IMR-90 (cell line): Measurements from ENCODE around the gene PNMA6E. TPM values are rescaled to one million over a fixed set of nuclear protein-coding genes. Genes with fewer than 3 reads are reported as not detected.

Experiments
- ATAC-seq: fragments of 200-7000 bp; cut with Tn5 transposase; 2 replicates; pipeline ENCODE4 v1.9.1; 2020; ENCODE audit warnings: low read depth, mild to moderate bottlenecking, moderate library complexity
- BruUV-seq: library from RNA; stranded (reverse); fragments of 400-500 nt; replicated peaks from 2 replicates; lab custom pipeline; 2021; lab: Mats Ljungman, UMichigan
- CTCF ChIA-PET: fragments of 300-600 bp; formaldehyde crosslinking; extraction: SDS; loops from one replicate; lab custom pipeline; 2021; ENCODE audit warnings: antibody characterized with exemption; lab: Yijun Ruan, JAX
- POLR2A ChIA-PET: fragments of 300-600 bp; sonication (Branson Sonifier 250); formaldehyde crosslinking; loops from one replicate; lab custom pipeline; 2022; ENCODE audit warnings: antibody characterized with exemption; ENCODE audit not compliant: unreplicated experiment; lab: Charles Lee
- DNase-seq: peaks from one replicate; pipeline ENCODE4 v3.0.0; 2013
- H2AFZ ChIP-seq: replicated peaks from 2 replicates; pipeline ENCODE3; 2013; ENCODE audit warnings: low read length, mild to moderate bottlenecking; ENCODE audit not compliant: poor library complexity
- H2AK5ac ChIP-seq: 2 replicates; pipeline ENCODE4 v1.6.1; 2013; ENCODE audit warnings: low read depth, low read length, inconsistent platforms
- H2AK9ac ChIP-seq: replicated peaks from 2 replicates; pipeline ENCODE3; 2013; ENCODE audit warnings: mild to moderate bottlenecking, low read depth, low read length, moderate library complexity; ENCODE audit not compliant: poor library complexity
- H2BK120ac ChIP-seq: 2 replicates; pipeline ENCODE4 v1.6.1; 2013; ENCODE audit warnings: low read depth, low read length, inconsistent platforms
- H2BK15ac ChIP-seq: 3 replicates; pipeline ENCODE4 v1.6.1; 2013; ENCODE audit warnings: low read depth, low read length, inconsistent platforms
- H2BK20ac ChIP-seq: 2 replicates; pipeline ENCODE4 v1.6.1; 2013; ENCODE audit warnings: low read depth, mild to moderate bottlenecking, inconsistent platforms, low read length, moderate library complexity
- H2BK5ac ChIP-seq: 2 replicates; pipeline ENCODE4 v1.6.1; 2013; ENCODE audit warnings: mild to moderate bottlenecking, low read depth, low read length, inconsistent platforms; ENCODE audit not compliant: poor library complexity, severe bottlenecking
- H3K14ac ChIP-seq: replicated peaks from 2 replicates; pipeline ENCODE4 v1.6.1; 2013; ENCODE audit warnings: low read depth, low read length, inconsistent platforms
- H3K18ac ChIP-seq: 2 replicates; pipeline ENCODE4 v1.6.1; 2013; ENCODE audit warnings: low read depth, low read length, control low read depth
- H3K23ac ChIP-seq: 2 replicates; pipeline ENCODE4 v1.6.1; 2013; ENCODE audit warnings: low read depth, low read length, inconsistent platforms
- H3K27ac ChIP-seq: 2 replicates; pipeline ENCODE4 v1.5.1; 2013; ENCODE audit warnings: mild to moderate bottlenecking, control low read depth, low read length; ENCODE audit not compliant: insufficient read depth
- H3K27me3 ChIP-seq: 2 replicates; pipeline ENCODE4 v1.6.1; 2013; ENCODE audit warnings: low read length; ENCODE audit not compliant: control insufficient read depth, insufficient read depth
- H3K36me3 ChIP-seq: 2 replicates; pipeline ENCODE4 v1.6.1; 2013; ENCODE audit warnings: low read length, mixed read lengths; ENCODE audit not compliant: control insufficient read depth, insufficient read depth
- H3K4ac ChIP-seq: 2 replicates; pipeline ENCODE4 v1.6.1; 2013; ENCODE audit warnings: low read depth, low read length, inconsistent platforms
- H3K4me1 ChIP-seq: 2 replicates; pipeline ENCODE4 v1.6.1; 2013; ENCODE audit warnings: low read length, mixed read lengths; ENCODE audit not compliant: control insufficient read depth, insufficient read depth
- H3K4me2 ChIP-seq: 2 replicates; pipeline ENCODE4 v1.6.1; 2013; ENCODE audit warnings: low read depth, mild to moderate bottlenecking, control low read depth, low read length, moderate library complexity
- H3K4me3 ChIP-seq: 2 replicates; pipeline ENCODE4 v1.5.1; 2013; ENCODE audit warnings: low read depth, mild to moderate bottlenecking, control low read depth, low read length, moderate library complexity; ENCODE audit not compliant: insufficient read depth
- H3K56ac ChIP-seq: 2 replicates; pipeline ENCODE4 v1.6.1; 2013; ENCODE audit warnings: low read length, inconsistent platforms; ENCODE audit not compliant: insufficient read depth; ENCODE audit errors: extremely low read depth
- H3K79me1 ChIP-seq, 2 experiments: 2 replicates each; pipeline ENCODE4 v1.6.1; 2013; ENCODE audit warnings: low read length in 2 of 2, inconsistent platforms in 1 of 2, low read depth in 1 of 2
- H3K9ac ChIP-seq: 2 replicates; pipeline ENCODE4 v1.6.1; 2013; ENCODE audit warnings: low read depth, low read length, control low read depth
- H3K9me1 ChIP-seq: 2 replicates; pipeline ENCODE4 v1.6.1; 2013; ENCODE audit warnings: low read length, inconsistent platforms; ENCODE audit not compliant: insufficient read depth
- H3K9me3 ChIP-seq: 2 replicates; pipeline ENCODE4 v1.6.1; 2013; ENCODE audit warnings: low read length; ENCODE audit not compliant: control insufficient read depth, insufficient read depth
- H4K20me1 ChIP-seq: 2 replicates; pipeline ENCODE4 v1.6.1; 2013; ENCODE audit warnings: low read length, inconsistent platforms; ENCODE audit not compliant: insufficient read depth
- H4K5ac ChIP-seq: 2 replicates; pipeline ENCODE4 v1.6.1; 2013; ENCODE audit warnings: mild to moderate bottlenecking, low read depth, low read length, control low read depth
- H4K8ac ChIP-seq, 2 experiments: 2 replicates each; pipeline ENCODE4 v1.6.1; 2013; ENCODE audit warnings: low read depth in 2 of 2, low read length in 2 of 2, control low read depth in 1 of 2, inconsistent platforms in 1 of 2
- H4K91ac ChIP-seq: 2 replicates; pipeline ENCODE4 v1.6.1; 2013; ENCODE audit warnings: low read depth, low read length, inconsistent platforms; ENCODE audit not compliant: insufficient read depth
- FOS ChIP-seq: fragments of 150-350 bp; IDR thresholded peaks from 2 replicates; pipeline ENCODE4 v1.6.1; 2016; ENCODE audit warnings: low read depth, low read length
- RCOR1 ChIP-seq: IDR thresholded peaks from 2 replicates; pipeline ENCODE4 v1.6.1; 2012; ENCODE audit warnings: mild to moderate bottlenecking, low read length, improper control_type of control experiment; ENCODE audit not compliant: insufficient replicate concordance
- WGBS, 2 experiments: methylation state at CpG; one replicate each; pipeline versions ENCODE4 v1.1.5 to v1.1.7; 2013; ENCODE audit warnings: missing lambda C conversion rate in 2 of 2; ENCODE audit not compliant: insufficient read length in 1 of 2; ENCODE audit errors: extremely low coverage in 2 of 2; 5-methylcytosine and 5-hydroxymethylcytosine counted together
- dilution Hi-C: fragments of 300-500 bp; cut with HindIII; formaldehyde crosslinking; loops from one replicate; pipeline ENCODE4 v1.14.3; 2018; ENCODE audit warnings: low sequenced_read_pairs; ENCODE audit not compliant: unreplicated experiment
- in situ Hi-C: fragments of 300-500 bp; cut with MboI; formaldehyde crosslinking; loops from 3 replicates; pipeline ENCODE4 v1.14.3; 2019; ENCODE audit warnings: low sequenced_read_pairs, inconsistent platforms, mixed read lengths
- intact Hi-C: fragments of 100-400 bp; cut with micrococcal nuclease; formaldehyde crosslinking; loops from 2 replicates; pipeline ENCODE4 v1.10.0; 2022
- polyA plus RNA-seq, 3 experiments: library from polyadenylated mRNA; depleted of rRNA; stranded (reverse); fragments of >200 nt; gene quantifications; 2 replicates each; pipeline ENCODE4 v1.2.3, GENCODE V29; 2012; ENCODE audit warnings: low replicate concordance in 1 of 3
- total RNA-seq: library from RNA; depleted of rRNA; stranded (reverse); fragments of >200 nt; gene quantifications from 2 replicates; pipeline ENCODE4 v1.2.3, GENCODE V29; 2012
- TF ChIP-seq, protein P1 (sequence below): fragments of 150-350 bp; IDR thresholded peaks from 2 replicates; pipeline ENCODE4 v1.6.1; 2017; ENCODE audit warnings: mild to moderate bottlenecking, antibody characterized with exemption, low read length, low read depth
- TF ChIP-seq, protein P2 (sequence below): fragments of 150-350 bp; IDR thresholded peaks from 2 replicates; pipeline ENCODE4 v1.6.1; 2016; ENCODE audit warnings: low read depth, mild to moderate bottlenecking, low read length, moderate library complexity, borderline replicate concordance

The PNMA6E gene
- total and polyA plus RNA-seq, 2 of the 4 experiments (the other 2 are of a cell fraction), result not detected

DNA sequence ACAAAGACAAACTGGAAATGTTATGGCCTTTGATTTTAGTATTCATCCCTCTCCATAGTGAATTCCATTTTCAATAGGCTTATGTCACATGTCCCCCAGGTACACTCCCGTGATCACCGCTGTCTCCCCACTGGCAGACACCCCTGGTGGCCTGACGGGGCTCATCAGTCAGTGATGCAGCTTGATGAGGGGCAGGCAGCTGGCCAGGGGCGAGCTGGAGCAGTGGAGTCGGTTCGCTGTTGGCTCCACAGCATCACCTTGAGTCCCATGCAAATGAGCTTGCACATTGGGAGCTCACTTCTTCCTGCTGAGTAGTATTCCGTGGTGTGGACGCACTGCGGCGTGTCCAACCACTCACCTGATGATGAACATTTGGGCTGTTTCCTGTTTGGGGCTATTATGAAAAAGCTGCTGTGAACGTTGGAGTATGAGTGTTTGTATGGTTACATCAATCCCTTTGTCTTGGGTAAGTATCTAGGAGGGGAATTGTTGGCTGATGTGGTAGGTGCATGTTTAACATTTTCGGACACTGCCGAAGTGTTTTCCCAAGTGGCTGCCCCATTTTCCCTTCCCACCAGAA, 39.5 kb upstream of the PNMA6E start:
- H4K8ac ChIP-seq, result no peak overlapping the region
- WGBS, 2 experiments, result 57% methylated on average over 2 of the region's 13 CpGs; no CpG with 5 or more reads in 1 of the 2 experiments
- no peaks in the 10 kb centered on the region for H3K79me1 ChIP-seq
- no peak overlapping the region for H4K5ac ChIP-seq
- peaks cover 6% of the 10 kb centered on the region for H3K9me3 ChIP-seq
- H4K91ac ChIP-seq, result no peak overlapping the region
- dilution Hi-C loops, result no loop called here
- no peak overlapping the region for H2AK9ac ChIP-seq
- peaks cover 6% of the 10 kb centered on the region for H3K27me3 ChIP-seq
- H3K36me3 ChIP-seq, result no peaks in the 10 kb centered on the region
- H2BK120ac ChIP-seq, result no peak overlapping the region
- no peak overlapping the region for H2AK5ac ChIP-seq
- H3K9me1 ChIP-seq, result no peaks in the 10 kb centered on the region
- DNase-seq (no peak), ATAC-seq (no peak)
- H3K9ac ChIP-seq, result no peak overlapping the region
- TF ChIP-seq, protein P1, sequence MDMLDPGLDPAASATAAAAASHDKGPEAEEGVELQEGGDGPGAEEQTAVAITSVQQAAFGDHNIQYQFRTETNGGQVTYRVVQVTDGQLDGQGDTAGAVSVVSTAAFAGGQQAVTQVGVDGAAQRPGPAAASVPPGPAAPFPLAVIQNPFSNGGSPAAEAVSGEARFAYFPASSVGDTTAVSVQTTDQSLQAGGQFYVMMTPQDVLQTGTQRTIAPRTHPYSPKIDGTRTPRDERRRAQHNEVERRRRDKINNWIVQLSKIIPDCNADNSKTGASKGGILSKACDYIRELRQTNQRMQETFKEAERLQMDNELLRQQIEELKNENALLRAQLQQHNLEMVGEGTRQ, result no peak
- TF ChIP-seq FOS, result no peak
- TF ChIP-seq, protein P2, sequence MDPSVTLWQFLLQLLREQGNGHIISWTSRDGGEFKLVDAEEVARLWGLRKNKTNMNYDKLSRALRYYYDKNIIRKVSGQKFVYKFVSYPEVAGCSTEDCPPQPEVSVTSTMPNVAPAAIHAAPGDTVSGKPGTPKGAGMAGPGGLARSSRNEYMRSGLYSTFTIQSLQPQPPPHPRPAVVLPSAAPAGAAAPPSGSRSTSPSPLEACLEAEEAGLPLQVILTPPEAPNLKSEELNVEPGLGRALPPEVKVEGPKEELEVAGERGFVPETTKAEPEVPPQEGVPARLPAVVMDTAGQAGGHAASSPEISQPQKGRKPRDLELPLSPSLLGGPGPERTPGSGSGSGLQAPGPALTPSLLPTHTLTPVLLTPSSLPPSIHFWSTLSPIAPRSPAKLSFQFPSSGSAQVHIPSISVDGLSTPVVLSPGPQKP, result no peak
- no peak for TF ChIP-seq RCOR1
- no peaks in the 10 kb centered on the region for H4K20me1 ChIP-seq
- H2BK15ac ChIP-seq, result no peak overlapping the region
- H2BK5ac ChIP-seq, result no peak overlapping the region
- H3K4me3 ChIP-seq, result no peak overlapping the region
- no peak overlapping the region for H3K4me2 ChIP-seq
- H3K4me1 ChIP-seq, result no peaks in the 10 kb centered on the region
- no peak overlapping the region for H2AFZ ChIP-seq
- H2BK20ac ChIP-seq, result no peak overlapping the region
- H3K14ac ChIP-seq, result no peak overlapping the region
- H3K27ac ChIP-seq, result no peak overlapping the region
- in situ Hi-C loops, result no loop called here
- H3K56ac ChIP-seq, result no peak overlapping the region
- H3K23ac ChIP-seq, result no peak overlapping the region
- H3K4ac ChIP-seq, result no peak overlapping the region
- CTCF ChIA-PET, result no interaction called here
- H3K18ac ChIP-seq, result no peak overlapping the region
- BruUV-seq, result no TSS peak
- POLR2A ChIA-PET, result no interaction called here
- intact Hi-C loops, result no loop called here
